T-helper 9 cell (primary cell): ENCODE results near the gene PPM1E.
"Not testable (repeated sequence)": the region's sequence is repeated elsewhere in the genome, so short reads cannot be mapped to it uniquely, and the experiment has no call there.

ENCODE experiments used
- DNase-seq: peaks from one replicate; pipeline ENCODE4 v3.0.0-alpha.2; 2020

The PPM1E gene

DNA sequence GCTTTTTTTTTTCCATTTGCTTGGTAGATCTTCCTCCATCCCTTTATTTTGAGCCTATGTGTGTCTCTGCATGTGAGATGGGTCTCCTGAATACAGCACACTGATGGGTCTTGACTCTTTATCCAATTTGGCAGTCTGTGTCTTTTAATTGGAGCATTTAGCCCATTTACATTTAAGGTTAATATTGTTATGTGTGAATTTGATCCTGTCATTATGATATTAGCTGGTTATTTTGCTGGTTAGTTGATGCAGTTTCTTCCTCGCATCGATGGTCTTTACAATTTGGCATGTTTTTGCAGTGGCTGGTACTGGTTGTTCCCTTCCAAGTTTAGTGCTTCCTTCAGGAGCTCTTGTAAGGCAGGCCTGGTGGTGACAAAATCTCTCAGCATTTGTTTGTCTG lies 94.5 kb downstream of the PPM1E start:
- DNase-seq: not testable (repeated sequence)

DNA sequence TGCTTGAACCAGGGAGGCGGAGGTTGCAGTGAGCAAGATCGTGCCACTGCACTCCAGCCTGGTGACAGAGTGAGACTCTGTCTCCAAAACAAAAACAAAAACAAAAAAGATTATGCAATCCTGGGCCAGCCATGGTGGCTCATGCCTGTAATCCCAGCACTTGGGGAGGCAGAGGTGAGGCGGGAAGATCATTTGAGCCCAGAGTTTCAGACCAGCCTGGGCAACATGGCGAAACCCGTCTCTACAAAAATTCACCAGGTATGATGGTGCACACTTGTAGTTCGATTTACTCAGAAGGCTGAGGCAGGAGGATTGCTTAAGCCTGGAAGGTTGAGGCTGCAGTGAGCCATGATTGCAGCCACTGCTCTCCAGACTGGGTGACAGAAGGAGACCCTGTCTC lies 109.6 kb downstream of the PPM1E start:
- DNase-seq: no peak

GRCh38 chr17:58870747-58871146 lies 115.1 kb downstream of the PPM1E start:
- no peak for DNase-seq

DNA sequence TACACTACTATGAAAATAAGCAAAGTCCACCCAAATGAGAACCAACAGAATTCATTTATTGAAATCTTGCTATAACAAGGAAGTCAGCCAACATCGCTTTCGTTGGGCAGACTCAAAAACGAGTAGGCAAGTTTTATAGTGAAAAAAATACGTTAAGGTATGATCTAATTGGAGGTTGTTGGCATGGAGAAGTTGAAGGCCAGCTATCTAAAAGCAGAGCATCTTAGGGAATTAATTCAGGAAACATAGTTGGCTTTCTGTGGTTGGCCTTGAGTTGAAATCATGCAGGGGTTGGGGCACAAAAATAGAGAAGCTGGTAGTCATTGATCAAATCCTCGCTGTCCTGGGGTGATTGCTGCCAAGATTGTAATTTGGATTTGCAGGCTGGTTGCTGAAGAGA lies 118.3 kb downstream of the PPM1E start:
- no peak for DNase-seq

GRCh38 chr17:58875261-58875660 lies 119.6 kb downstream of the PPM1E start:
- DNase-seq: no peak

DNA sequence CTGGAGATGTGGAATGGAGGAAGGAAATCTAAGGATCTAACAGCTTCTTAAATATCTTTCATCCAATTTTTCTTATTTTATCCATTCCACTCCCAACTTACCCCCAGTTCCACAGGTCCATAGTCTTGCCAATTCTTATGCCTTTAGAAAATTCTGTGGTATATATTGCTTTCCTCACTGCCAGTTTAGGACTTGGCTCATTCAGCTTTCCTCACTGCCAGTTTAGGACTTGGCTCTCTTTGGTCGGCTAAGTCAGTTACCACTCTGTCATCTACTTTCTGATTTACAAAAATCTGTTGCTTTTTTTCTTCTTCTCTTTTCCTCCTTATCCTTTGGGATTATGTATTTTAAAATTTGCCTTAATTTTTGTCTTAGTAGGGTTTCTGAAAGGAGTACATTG lies 128.5 kb downstream of the PPM1E start:
- no peak for DNase-seq

- no peak for DNase-seq
Observed at GRCh38 chr17:58886514-58886913, 130.9 kb downstream of the PPM1E start.

DNA sequence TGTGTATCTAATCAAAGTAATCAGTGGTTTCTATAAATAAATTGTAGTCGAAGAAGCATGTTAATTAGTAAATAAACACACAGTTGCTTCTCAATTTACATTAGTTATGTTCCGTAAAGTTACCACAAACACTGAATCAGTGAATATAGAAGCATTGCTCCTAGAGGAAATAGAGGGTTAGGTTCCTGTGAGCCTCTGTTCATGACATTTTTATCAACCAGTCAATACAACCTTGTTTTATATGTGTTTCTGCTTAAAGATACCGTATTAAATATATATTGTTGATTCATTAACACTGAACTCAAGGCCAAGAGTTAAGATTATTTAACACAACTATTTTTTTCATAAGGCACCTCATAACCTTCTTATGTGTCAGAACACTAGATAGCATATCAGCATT lies 134.3 kb downstream of the PPM1E start:
- DNase-seq: no peak

GRCh38 chr17:58899191-58899590 lies 143.5 kb downstream of the PPM1E start:
- DNase-seq: no peak

GRCh38 chr17:58902322-58902721 lies 146.7 kb downstream of the PPM1E start:
- no peak for DNase-seq

DNA sequence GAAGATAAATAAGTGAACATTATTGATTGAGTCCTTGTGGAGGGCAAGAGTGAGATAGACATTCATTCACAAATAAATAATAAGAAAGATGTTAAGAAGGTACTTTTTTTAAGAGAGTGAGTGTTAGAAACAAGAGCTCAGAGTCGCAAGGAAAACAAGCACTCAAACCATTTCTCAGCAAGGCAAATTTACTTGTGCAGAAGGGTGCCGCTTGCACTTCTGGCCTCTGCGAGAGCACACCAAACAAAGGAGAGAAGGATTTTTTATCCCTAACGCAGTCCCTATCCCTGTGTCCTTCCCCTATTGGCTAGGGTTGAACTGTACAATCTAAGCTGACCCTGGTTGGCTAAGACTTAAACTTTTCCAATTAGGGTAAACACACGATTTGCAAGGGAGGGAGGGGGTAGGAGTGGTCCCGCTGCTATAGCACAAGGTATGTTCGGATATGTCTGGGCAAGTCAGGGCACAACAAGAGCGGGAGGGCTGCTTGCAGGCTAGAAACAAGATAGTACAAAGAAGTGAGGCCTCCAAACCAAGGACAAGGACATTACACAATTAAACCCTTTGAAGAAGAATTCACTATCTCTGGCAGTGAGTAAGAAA lies 156.2 kb downstream of the PPM1E start:
- DNase-seq: no peak

- DNase-seq: no peak
Observed at GRCh38 chr17:58913552-58913951, 157.9 kb downstream of the PPM1E start.

DNA sequence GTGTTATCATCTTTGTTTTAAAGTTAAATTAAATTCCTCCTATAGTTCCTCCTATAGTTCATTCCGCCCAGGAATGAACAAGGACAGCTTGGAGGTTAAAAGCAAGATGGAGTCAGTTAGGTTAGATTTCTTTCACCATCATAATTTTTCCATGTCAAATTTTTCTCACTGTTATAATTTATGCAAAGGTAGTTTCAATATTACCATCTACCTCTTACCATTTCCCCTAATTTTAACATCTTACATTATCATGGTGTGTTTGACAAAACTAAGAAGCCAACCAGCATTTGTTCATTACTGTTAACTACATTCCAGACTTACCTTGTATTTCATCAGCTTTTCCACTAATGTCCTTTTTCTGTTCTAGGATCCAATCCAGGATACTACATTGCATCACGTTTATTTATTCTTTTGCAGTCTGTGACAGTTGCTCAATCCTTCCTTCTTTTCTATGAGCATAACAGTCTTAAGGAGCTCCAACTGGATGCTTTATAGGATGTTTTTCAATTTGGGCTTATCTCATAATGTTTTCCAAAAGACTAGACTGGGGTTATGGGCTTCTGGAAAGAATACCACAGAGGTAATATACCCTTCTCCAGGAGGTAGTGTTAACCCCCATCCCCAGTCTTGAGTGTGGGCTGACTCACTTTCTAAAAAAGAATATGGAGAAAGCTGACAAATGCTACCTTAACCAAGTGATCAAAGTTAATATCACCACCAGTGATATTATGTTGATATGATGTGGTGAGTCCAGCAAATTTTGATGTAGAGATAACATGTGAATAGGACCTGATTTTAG lies 158.5 kb downstream of the PPM1E start:
- DNase-seq: no peak

DNA sequence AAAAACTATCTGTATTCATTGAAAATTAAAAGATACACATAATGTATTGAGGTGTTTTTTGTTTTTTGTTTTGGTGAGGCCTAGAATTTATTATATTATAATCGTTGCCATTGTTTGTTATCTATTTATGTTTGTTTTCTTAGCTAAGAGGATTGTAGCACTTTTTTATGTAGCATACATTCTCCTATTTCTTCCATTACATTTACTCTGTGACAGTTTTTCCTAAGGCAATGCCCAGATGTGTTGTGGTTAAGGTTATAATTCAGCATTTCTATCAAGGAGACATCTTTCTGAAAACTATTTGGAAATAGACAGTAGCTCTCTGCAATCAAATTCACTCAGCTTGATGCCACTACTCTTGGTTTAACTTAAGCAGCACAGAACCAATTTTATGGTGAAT lies 161.6 kb downstream of the PPM1E start:
- DNase-seq: no peak

DNA sequence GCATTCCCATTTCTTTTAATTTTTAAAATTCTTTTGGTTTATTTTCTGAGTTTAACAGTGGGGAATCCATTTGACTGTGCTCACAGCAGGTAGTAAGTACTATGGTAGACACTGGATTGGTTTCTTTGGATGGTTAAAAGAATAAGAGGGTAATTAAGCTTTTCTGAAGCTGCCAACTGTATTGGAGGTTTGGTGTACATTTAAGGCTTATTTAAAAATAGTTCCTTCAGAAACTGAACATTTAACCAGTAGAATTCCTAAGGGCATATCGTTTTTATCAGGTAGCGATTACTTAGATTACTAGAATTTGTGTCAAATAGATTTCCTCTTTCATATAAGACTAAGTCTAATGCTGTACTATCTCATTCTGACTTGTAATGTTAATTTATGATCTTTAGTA lies 162.4 kb downstream of the PPM1E start:
- no peak for DNase-seq

DNA sequence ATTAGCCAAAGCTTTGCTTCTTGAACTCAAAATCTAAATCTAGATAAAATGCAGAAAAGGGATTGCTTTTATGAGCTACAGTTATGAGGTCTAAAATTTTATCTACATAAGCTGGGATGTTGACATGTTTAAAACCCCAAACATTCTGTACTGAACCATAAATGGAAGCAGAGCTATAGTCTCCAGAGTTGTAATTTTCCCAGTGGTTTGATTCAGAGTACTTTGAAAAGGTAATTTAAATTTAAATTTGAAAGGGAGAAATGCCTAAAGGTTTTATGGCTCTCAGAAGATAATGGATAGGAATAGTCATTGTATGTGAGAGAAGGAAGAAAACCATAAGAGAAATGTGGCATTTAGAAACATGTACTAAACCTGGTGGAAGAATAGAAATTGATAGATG lies 163.2 kb downstream of the PPM1E start:
- DNase-seq: no peak

- DNase-seq: no peak
Observed at GRCh38 chr17:58920773-58921172, 165.1 kb downstream of the PPM1E start.

DNA sequence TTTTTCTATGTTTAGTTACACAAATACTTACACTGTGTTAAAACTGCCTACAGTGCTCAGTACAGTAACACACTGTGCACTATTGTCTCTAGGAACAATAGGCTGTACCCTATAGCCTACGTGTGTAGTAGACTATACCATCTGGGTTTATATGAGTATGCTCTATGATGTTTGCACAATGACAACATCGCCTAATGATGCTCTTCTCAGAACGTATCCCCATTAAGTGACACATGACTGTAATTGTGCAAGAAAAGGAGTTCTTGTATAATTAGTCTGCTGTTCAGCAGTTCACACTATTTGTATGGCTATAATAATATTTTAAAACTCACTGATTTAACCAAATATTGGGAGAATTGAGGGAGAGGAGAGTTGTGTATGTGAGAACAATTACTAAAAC lies 177.3 kb downstream of the PPM1E start:
- no peak for DNase-seq

DNA sequence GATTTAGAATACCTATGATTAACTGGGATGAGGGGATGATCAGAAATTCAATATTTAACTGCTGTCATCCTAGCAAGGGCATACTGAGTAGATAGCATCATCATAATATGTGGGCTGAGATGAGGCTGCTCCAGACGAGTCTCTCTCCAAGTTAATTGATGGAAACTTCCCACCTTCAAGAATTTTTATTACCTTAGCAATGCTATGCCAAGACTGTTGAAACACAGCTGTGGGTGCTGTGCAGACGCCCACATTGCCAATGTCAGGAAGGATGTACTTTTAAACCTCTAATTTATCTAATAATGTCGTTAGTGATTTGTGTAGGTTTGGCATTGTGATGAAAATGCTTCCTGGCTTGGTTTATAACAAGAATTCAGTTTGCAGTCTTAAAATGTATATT lies 180.6 kb downstream of the PPM1E start:
- no peak for DNase-seq

- DNase-seq: no peak
Observed at GRCh38 chr17:58944166-58944565, 188.5 kb downstream of the PPM1E start.

DNA sequence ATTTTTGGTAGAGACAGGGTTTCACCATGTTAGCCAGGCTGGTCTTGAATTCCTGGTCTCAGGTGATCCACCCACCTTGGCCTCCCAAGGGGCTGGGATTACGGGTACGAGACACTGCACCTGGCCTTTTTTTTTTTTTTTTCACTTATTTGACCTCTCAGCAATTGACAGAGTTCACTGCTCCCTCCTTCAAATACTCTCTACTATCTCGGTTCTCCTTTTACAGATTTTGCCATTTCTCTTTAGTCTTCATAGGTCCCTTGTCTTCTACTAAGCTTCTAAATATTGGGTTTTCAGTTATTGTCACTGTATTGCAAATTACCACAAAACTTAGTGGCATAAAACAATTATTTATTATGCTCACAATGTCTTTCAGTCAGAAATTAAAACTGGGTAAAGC lies 191.8 kb downstream of the PPM1E start:
- no peak for DNase-seq

DNA sequence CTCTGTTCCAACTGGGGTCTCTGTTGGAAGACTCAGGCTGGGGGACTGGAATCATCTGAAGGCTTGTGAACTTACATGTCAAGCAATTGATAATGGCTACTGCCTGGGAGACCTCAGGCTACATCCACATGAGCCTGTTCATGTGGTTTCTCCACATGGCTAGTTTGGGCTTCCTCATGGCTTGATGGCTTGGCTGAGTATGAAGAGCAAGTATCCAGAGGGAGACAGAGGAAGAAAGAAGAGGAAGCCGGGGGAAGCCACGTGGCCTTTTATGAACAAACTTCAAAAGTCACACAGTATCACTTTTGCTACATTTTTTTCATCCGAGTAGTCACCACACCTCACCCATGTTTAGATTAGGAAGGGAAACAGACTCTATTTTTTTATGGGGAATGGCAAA lies 192.2 kb downstream of the PPM1E start:
- DNase-seq: no peak

GRCh38 chr17:58954358-58954757 lies 198.7 kb downstream of the PPM1E start:
- DNase-seq: not testable (repeated sequence)

DNA sequence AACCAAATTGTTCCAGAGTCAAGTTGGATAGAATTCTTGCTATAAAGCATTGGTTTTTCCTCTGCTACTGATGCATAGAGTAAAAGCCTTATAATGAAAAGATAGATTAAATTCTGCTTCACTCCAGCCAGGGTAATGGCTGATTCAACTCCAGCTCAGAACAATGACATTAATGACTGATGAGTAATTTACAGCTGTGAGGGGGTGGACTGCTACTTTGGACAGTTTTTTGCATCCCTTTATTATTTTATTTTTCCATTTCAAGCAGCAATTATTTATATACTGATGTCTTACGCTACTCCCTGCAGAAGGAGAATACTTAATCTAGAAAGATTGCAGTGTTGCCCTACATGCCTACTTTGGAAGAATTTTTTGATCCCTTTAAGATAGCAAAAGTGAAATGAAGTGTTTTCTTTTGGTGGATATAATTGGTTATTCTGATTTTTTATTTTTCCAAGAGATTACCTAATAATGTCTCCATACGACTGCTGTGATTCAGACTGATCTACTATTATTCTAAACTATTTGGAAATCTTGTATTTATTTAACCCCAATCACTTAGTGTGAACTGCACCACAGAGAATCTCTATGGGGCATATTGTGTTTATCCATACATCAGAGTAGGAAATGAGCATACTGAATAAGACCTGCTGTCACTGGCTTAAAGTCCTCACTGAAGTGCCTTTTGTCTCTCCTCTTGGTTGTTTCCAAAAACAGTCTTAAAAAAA lies 201.5 kb downstream of the PPM1E start:
- no peak for DNase-seq
